Skeletal muscle cell (primary cell): ENCODE measurements around the gene PRDM5.

Source experiments
- DNase-seq: peaks from one replicate; pipeline ENCODE4 v3.0.0-alpha.2; 2010; ENCODE audit warnings: low read depth
- H3K4me3 ChIP-seq: 2 replicates; pipeline ENCODE4 v1.5.1; 2011; ENCODE audit warnings: low read depth, mild to moderate bottlenecking, control low read depth, low read length, moderate library complexity

The PRDM5 gene

DNA sequence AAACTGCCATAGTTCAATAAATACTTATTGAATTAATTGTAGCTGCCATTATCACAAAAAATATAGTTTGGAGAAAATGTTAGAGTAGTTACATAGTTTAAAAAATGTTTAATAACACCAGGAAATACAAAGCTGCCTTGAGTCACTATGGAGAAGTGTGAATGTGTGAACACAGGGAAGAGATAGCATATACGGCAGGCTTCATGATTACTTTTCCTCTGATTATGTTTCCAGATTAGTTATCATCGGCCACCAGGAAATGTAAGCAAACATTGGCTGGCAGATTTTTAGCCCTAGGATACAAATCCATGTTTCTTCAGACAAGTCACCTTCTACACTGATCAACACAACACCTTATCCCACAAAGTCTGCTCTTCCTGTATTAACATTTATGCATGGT, 4.4 kb downstream of the PRDM5 start:
- DNase-seq, result no peak
- H3K4me3 ChIP-seq, result no peak overlapping the region

DNA sequence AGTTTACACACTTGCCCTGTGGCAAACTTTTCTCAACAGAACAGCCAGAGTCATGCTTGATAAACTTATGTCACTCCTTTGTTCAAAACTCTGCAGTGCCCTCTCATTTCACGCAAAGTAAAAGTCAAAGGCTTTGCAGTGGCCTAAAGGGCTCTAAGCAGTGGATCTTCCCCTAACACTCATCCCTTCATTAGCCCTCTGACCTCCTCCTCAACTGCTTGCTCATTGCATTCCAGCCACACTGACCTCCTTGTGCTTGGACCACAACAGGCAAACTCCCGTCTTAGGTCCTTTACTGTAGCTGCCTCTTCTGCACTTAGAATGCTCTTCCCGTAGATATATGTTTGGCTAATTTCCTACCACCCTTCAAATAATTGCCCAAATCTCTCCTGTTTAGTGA, 5.6 kb downstream of the PRDM5 start:
- no peak for DNase-seq

DNA sequence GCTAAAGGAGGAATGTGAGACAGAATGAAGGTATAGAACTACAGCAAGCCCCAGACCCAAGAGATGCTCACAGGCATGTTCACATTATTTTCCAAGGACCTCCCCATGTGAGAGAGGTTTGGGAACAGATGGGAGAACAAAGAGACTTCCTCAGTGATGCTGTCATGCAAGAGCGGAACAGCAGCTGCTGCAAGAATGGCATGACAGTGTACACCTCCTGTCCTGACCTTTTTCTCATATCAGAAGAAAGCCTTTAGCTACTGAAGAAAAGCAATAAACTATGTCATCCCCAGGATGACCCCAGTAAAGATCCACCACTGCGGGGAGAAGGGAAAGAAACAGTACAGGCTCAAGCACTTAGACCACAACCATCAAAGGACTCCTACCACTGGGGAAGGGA, 7.2 kb downstream of the PRDM5 start:
- no peak for DNase-seq
- no peak overlapping the region for H3K4me3 ChIP-seq

More for the DNA sequence above, 5.6 kb downstream of the PRDM5 start:
- H3K4me3 ChIP-seq, result no peak overlapping the region

DNA sequence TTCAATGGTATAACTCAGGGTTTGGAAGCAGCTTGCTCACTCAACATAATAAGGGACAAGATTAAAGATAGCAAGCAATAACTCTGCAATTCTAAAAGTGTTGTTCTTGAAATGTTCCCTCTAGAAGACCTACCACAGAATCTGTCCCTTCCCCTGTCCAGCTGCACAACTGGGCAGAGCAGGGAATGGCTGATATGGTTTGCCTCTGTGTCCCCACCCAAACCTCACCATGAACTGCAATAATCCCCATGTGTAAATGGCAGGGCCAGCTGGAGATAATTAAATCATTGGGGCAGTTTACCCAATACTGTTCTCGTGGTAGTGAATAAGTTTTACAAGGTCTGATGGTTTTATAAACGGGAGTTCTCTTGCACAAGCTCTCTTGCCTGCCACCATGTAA, 19.1 kb downstream of the PRDM5 start:
- DNase-seq, result no peak
- no peak overlapping the region for H3K4me3 ChIP-seq

DNA sequence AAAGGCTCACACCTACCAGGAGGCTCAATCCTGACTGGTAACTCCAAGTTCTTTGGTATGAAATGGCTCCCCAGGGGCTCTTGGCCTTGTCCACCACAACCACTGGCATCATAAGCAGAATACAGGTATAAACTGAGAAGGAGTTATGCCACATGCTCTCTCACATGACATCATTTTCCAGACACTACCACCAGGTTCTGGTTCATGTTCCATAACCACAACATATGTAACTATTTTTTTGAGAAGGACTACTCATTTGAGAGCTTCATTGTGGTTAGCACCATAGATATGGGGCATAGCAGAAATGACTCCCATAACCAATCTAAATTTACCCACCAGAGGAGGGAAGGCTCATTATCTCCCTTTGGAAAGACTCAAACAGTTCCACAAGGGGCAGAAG, 19.6 kb downstream of the PRDM5 start:
- DNase-seq, result no peak

DNA sequence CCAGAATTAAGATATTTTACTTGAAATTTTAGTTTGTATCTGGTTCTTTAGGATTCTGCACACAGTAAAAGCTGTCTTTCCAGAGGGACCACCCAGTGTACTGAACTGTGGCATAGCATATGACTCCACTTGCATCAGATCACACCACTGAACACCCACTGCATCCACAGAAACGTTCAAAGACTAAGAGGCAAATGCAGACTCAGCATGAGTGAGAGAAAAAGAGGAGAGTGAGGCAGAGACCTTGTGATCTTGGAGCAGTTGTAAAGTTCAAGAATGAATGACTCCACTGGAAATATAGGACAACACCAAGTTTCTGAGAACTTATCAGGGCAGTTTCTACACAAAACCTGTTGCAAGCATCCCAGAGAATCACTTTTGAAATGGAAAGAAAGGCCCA, 20.8 kb downstream of the PRDM5 start:
- no peak overlapping the region for H3K4me3 ChIP-seq

More for the DNA sequence above, 19.6 kb downstream of the PRDM5 start:
- no peak overlapping the region for H3K4me3 ChIP-seq

DNA sequence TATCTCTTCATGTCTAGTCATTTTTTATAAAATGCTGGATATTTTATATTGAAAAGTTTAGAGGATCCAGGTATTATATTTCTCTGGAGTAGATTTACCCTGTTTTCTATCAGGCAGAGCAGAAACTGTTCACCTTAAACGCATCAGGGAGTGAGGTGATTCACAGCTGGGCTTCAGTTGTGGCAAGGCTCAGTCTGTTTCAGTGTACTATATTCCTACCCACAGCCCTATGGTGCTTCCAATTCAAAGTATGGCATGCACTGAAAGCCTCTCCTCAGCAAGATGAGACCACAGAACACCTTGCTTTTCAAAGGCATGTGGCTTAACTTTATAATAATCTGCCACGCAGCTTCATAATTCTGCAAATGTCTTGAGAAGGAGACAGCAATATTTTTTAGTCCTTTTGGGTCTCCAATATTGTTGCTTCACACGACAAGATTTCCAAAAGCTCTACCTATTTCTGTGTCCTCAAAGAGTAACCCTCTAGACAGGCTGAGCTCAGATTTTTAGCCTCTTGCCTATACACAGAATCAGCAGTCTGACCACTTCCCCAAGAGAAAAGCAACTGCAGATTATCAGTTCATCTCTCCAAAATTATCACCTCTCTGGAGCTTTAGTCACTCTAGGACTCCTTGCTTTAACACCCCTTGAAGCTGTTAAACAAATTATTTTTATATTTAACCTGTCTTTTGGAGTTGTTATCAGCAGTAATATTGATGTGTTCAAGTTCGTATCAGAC, 24.4 kb downstream of the PRDM5 start:
- no peak for DNase-seq
- H3K4me3 ChIP-seq, result no peak overlapping the region

More for the DNA sequence above, 20.8 kb downstream of the PRDM5 start:
- DNase-seq, result no peak

DNA sequence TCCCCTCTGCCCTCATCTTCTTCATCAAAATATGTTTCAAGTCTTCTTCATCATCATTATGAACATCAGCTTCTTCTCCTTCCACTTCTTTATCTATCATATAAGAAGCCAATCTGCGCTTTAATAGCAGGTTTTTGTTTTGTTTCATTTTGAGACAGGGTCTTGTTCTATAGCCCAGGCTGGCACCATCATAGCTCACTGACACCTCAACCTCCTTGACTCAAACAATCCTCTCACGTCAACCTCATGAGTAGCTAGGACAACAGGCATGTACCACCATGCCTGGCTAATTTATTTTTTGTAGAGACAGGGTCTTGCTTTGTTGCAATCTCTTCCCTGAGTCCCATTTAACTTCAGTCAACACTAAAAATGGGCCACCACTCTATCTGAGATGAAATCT, 27.0 kb downstream of the PRDM5 start:
- no peak for DNase-seq
- H3K4me3 ChIP-seq, result no peak overlapping the region

DNA sequence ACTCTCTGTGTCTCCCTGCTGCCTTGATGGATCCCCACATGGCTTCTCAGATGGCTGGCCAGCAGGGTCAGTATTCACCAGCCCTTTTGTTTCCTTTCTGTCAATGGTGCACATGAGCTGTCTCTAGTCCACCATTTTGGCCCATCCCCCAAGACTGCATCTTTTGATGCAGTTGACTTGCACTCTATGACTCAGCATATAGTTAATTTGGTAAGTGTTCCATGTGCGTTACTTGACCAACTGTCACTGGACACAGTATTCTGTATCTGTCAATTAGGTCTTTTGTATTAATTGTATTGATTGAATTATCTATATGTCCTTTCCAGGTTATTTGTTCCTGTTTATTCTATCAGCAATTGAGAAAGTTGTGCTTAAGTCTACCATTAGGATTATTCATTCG, 29.2 kb downstream of the PRDM5 start:
- no peak for DNase-seq

DNA sequence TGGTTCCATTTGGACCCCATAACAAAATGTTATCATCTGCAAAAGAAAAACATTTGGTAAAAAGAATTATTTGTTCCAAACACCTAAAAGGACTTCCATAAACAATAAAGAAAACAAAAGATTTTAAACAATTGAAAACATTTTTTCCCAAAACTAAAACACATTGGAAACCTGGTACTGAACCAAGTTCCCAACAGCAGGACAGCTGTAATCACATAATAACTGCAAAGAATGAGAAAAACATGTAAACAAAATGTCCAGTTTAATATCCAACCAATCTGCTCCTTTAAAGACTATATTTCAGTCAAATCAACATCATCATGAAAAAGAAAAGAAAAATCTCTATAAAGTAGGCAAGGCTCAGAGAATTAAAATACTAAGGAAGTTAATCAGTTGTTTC, 36.3 kb downstream of the PRDM5 start:
- H3K4me3 ChIP-seq, result no peak overlapping the region
- DNase-seq, result no peak

More for the DNA sequence above, 29.2 kb downstream of the PRDM5 start:
- H3K4me3 ChIP-seq, result no peak overlapping the region

DNA sequence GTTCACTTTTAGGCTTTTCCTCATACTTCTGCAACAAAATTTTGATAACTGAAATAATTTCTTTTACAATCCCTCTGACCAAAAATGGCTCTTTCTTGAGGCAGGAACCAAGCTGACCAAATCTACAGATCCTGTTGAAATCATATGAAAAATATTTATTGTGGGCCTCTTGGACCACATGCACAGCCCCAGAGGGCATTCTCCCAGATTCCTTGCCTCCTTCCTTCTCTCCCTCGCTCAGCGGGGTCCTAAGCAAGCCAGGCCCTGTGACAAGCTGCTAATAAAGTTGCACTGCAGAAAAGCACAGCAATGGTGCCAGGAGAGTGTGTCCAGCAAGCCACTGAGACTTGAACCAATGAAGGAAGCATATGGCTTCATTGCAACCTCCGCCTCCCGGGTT, 40.7 kb downstream of the PRDM5 start:
- DNase-seq, result no peak

DNA sequence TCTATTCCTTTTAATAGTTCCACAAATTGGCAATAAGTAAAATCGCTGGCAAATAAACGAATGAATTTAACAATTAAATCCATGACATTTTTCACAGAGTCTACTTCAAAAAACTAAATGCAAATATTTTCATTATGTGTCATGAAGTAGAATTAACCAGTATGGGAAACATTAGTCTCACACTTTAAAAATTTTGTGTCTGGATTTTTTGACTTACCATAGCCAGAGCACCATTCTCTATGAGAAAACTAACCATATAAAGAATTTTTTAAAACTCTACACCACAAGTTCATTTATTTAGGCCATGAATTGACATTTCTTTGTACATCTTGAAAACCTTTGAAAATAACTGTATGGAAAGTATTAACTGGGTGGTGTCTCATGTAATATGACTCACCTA, 41.2 kb downstream of the PRDM5 start:
- no peak for DNase-seq
- no peak overlapping the region for H3K4me3 ChIP-seq

More for the DNA sequence above, 40.7 kb downstream of the PRDM5 start:
- no peak overlapping the region for H3K4me3 ChIP-seq

DNA sequence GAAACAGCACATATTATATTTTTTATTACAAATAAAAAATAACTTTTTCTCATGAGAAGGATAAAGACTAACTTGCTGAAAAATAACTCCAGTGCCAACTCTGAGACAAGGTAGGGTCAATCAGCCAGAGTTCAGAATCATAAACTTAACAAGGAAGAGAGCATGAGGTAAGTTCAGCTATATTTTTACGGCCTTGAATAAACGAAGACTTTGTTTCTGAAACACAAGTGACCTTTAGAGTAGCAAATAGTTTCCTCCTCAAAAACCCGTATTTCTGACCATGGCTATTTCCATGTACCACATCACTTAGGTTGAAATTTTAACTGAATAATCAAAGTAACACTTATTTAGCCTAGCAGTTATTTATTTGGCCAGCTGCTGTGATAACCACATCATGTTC, 45.5 kb downstream of the PRDM5 start:
- DNase-seq, result no peak
- H3K4me3 ChIP-seq, result no peak overlapping the region

DNA sequence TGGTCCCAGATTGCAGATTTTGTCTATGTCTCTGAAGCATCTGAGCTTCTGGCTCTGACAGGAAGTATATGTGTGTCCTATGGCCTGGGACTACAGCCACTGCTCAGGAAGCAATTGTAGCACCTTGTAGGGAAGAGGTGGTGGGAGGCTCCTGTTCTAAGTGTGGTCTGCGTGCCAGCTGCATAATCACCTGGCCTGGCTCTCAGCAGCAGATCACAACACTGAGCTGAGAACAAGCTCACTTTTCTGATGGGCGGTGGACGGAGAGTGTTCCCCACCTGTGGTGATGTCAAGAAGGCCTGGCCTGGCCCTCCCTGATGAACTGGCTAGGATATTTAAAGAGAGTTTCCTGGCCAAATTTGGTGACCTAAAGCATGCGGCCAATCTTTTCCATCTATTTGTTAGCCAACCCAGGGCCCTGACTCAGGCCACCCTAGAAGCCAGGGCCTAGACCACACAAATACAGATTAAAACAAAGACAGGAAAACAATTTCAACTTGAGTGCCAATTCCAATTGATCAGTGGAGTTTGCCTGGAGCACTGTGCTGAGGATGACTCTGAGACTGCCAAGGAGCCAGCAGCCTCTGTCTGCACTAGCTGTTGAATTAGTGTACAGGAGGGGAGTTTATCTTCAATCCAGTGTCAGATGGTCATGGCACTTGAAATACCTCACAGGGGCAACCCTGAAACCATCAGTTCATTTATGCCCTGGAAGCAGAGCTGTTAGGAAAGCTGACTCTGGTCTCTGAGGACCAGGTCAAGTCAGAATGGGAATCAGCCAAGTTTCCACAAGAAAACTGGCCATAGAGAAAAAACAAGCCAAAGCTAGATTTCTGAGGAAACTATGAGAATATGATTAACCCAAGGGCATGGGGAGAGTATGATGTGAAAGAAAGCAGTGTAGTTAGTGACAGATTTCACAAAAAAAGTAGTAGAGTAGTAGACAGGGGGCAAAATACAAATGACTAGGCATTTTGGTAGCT, 47.4 kb downstream of the PRDM5 start:
- H3K4me3 ChIP-seq, result no peak overlapping the region
- DNase-seq, result no peak

DNA sequence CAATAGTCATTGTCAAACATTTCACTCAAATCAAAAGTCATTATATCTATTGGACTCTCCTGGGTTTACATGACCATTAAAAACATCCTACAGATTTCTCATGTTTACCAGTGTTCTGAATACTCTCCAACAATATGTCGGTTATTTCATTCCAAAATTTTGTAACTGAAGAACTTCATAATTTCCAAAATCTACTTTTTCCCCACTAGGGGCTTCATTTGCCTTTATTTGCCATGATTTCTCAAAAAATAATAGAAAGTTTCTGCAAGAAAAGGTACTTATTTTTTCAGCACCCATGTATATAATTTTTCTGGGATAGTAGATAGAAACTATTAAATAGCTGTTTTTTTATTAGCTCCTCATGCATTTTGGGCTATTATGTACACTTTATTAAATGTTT, 49.0 kb downstream of the PRDM5 start:
- DNase-seq, result no peak
- no peak overlapping the region for H3K4me3 ChIP-seq

DNA sequence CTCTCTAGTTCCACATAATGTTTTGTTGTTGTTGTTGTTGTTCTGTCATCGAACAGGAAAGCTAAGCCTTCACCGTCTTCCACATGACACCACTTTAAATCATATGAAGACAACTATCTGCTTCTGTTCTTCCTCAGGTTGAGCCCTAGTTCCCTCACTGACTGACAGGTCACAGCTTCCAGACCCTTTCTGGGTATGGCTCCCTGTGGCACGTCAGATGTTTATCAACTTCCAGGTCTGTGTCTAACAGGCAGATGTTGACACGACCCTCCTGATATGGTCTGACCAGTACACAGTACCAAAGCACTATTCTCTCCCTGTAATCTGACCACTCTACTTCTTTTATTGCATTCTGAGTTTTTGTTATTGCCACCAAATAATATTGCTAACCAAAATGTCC, 51.4 kb downstream of the PRDM5 start:
- no peak overlapping the region for H3K4me3 ChIP-seq
- DNase-seq, result no peak

DNA sequence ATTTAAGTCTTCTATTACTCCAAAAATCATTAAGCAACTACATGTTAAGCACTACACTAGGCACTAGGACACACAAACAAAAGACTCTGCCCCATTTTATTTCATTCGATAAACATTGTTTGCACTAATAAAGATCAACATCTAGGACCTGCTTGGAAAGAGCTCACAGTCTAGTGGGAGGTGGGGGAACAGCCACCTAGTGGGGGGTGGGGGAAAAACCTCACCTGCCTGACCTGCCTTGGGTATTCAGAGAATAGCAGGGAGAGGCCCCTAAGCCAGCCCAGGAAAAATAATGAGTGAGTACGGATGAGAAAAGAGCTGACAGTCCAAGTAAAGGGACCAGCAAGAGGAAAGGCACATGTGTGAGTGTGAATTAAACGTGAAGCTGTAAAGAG, 52.2 kb downstream of the PRDM5 start:
- no peak for DNase-seq
- H3K4me3 ChIP-seq, result no peak overlapping the region

DNA sequence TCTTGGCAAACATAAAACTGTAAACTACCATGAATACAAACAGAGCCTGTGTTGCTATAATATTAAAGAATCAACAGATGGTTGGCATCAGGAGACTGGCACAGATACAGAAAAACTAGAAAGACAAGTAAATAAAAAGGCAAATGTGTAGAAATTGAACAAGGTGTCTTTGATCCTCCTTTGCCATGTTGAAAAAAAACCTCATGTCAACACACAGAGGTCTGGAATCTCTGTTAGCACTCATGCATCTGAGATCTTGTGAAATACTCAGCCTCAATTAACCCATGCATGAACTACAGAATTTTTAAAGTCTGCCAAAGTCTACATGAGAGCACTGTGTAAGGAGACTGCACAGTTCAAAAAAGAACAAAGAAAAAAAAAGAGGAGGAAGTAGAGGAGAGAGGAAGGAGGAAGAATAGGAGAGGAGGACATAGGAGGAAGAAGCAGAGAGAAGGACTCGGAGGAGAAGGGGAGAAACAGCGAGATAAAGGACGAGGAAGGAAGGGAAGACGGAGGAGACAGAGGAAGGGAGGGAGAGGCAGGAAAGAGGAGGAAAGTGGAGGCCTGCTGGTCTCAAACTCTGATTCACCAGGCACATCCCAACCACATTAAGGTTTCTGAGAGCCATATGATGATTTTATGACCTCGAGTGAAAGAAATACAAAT, 52.8 kb downstream of the PRDM5 start:
- DNase-seq, result no peak
- H3K4me3 ChIP-seq, result no peak overlapping the region

DNA sequence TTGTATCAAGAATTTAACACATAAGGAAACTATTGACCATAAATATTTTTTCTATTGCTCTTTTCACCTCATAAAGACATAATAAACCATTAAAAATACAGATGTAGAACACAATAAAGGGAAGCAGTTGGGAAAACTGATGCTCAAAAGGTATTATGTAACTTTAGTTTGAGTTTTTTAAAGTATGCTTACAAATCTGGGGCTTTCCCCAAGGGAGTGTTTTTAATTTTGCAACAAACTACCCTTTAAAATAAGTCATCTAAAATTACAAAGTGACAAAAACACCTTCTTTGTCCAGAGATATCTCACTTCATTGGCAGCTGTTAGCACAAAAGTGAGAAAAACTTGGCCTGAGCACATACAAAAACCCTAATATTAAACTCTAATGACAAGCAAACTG, 55.0 kb downstream of the PRDM5 start:
- no peak overlapping the region for H3K4me3 ChIP-seq
- no peak for DNase-seq

DNA sequence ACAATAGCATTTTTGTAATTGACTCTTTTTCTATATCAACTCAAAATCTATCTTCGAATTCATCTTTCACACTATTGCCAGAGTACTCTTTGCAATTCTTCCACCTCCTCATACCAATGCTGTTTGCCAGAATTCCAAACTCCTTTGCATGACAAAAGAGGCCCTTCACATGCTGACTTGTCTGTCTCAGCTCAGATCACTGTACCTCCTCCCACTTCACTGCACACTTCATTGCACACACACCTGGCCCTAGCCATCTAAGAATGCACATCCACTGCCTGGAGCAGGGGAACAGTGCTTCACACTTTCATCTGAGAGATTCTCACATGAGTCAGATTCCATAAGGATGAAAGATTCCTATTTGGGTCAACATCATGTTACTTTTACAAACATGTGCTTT, 56.5 kb downstream of the PRDM5 start:
- no peak overlapping the region for H3K4me3 ChIP-seq
- no peak for DNase-seq
